GM19467 (cell line): ENCODE data around the gene SLC30A2.

Experiments
- ATAC-seq: cut with Tn5 transposase; IDR thresholded peaks from one replicate; pipeline ENCODE4 v1.9.1; 2021; ENCODE audit warnings: mild to moderate bottlenecking, moderate library complexity; ENCODE audit not compliant: unreplicated experiment

Gene SLC30A2

GRCh38 chr1:26025060-26025459 lies 20.9 kb downstream of the SLC30A2 start:
- ATAC-seq, result no peak

GRCh38 chr1:26023826-26024225 lies 22.1 kb downstream of the SLC30A2 start:
- ATAC-seq, result no peak

GRCh38 chr1:26023009-26023408 lies 22.9 kb downstream of the SLC30A2 start:
- no peak for ATAC-seq

DNA sequence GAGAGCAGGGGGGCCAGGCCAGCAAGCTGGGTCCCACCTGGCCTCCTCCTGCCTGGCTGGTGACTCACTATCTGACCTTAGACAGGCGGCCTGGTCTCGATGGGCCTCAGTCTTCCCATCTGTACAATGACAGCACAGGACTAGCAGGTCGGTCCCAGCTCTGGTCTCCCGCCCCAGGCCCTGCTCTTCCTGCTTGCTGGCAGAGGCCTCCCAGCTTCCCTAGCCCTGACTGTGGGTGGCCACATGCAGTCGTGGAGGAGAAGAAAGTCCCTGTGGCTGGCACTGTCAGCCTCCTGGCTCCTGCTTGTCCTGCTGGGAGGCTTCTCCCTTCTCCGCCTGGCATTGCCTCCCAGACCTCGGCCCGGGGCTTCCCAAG lies 23.5 kb downstream of the SLC30A2 start:
- no peak for ATAC-seq

- ATAC-seq, result no peak
Measured at GRCh38 chr1:26021647-26022403, 24.1 kb downstream of the SLC30A2 start, which contains the start of gene EXTL1. Gene EXTL1, plus strand, starts transcription at chr1:26021775. Its CDS starts 872 bp downstream, at chr1:26022647.

- ATAC-seq, result no peak
Measured at GRCh38 chr1:26020941-26021646, 24.8 kb downstream of the SLC30A2 start.

GRCh38 chr1:26020330-26020768 lies 25.6 kb downstream of the SLC30A2 start:
- ATAC-seq, result no peak

DNA sequence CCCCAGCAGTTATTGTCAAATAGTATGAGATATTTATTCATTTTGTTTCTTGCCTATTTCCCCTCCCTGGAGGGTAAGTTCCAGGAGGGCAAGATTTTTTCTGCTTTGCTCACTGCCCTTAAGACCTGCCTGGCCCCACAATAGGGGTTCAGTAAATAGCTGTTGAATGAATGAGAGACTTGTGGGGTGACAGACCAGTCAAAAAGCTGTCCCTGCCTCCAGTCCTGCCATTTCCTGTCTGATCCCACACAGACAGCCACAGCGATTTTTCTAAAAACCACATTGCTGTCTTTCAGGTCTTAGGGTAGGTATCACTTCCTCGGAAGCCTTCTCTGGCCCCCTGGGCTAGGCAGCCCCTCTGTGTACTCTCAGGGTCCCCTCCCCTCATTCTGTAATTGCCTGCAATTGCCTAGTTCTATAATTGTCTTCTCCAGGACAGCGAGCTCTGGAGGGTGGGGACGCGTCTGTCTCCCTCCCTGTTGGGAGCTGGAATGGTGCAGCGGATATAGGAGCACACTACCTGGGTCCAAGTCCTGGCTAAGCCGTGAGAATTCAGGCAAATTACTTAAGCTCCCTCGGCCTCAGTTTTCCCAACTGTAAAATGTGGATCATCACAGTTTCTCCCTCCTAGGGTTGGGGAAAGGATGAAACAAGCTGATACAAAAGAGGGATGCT lies 26.1 kb downstream of the SLC30A2 start:
- ATAC-seq, result no peak

DNA sequence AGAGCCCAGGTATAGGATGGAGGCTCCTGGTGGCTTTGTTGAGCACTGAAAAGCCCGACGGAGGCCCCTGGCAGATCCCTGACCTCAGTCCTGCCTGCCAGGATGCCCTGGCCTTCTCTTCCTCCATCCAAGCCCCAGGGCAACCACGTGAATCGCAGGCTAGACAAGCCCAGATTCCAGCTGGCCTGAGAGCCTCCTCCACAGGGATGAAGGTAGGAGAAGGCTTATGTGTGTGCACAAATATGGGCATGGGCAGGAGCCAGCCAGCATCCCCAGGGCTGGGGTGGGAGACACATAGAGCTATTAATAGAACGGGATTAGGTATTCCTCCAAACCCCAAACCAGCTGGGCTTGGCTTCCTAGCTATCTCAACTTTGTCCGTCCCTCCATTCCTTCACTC lies 28.3 kb downstream of the SLC30A2 start:
- no peak for ATAC-seq

- ATAC-seq, result no peak
Measured at GRCh38 chr1:26016953-26017545, 28.9 kb downstream of the SLC30A2 start.

DNA sequence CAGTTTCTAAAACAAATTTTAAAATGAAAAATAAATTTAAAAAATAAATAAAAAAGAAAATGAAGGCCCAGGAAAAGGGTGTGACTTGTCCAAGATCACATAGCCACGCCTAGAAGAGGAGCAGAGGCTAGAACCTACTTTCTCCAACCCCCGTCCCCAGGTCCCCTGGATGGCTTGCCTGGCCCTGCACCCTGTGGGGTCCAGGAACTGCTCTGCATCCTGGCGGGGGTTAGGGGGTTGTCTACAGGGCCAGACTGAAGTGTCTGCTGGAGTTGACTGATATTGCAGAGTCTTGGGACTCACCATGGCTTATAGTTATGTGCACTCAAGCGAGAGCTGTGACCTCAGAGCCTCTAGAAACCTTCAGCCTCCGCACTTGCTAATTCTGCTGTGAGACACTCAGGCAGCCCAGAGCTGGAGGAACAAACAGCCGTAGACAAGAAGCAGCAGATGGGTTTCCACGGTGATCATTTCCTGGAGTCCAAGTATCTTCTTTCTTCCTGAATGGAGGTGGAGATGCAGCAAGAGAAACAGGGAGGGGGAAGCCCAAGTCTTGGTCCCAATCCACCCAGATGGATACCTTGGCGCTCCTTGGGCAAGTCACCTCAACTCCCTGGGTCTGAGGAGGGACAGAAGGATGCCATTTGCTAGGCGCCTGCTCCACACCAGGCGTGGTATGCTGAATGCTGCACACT lies 29.5 kb downstream of the SLC30A2 start:
- no peak for ATAC-seq

GRCh38 chr1:26015358-26015757 lies 30.6 kb downstream of the SLC30A2 start:
- ATAC-seq, result no peak

- ATAC-seq, result no peak
Measured at GRCh38 chr1:26014179-26014578, 31.7 kb downstream of the SLC30A2 start.

DNA sequence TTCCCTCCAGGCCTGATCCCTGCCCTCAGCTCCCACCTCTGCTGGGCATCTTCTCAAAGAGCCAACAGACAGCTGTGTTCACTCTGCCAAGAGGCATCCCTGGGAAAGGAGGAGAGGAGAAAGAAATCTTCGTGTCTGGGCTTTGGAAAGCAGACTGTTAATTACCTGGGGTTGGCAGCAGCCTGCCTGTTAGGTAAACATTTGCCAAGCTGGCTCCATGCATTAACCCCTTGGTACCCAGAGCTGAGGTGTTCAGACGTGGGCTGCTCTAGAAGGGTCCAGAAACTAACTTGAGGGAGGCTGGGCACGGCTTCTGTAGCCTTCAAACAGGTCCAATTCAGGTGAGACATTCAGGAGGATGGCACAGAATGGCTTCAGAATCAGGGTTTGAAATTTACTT lies 33.1 kb downstream of the SLC30A2 start:
- no peak for ATAC-seq

DNA sequence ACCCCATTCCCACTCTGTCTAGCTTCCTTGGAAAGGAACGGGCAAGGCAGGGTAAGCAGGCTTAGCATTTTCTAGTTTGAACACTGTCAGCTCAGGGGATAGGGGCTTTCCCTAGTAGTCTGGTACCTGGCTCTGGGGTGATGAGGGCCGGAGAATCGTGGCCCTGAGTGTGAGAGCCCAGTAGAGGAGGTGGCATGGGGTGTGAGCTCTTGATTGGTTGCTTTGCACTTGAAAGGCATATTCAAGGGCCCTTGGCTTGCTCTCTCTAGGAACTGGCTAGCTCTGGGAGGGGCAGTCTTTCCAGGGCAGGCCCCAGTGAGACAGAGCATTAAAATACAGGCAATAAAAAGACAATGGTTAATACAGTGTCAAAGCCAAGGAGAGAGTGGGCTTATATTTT lies 35.1 kb downstream of the SLC30A2 start:
- ATAC-seq, result no peak

DNA sequence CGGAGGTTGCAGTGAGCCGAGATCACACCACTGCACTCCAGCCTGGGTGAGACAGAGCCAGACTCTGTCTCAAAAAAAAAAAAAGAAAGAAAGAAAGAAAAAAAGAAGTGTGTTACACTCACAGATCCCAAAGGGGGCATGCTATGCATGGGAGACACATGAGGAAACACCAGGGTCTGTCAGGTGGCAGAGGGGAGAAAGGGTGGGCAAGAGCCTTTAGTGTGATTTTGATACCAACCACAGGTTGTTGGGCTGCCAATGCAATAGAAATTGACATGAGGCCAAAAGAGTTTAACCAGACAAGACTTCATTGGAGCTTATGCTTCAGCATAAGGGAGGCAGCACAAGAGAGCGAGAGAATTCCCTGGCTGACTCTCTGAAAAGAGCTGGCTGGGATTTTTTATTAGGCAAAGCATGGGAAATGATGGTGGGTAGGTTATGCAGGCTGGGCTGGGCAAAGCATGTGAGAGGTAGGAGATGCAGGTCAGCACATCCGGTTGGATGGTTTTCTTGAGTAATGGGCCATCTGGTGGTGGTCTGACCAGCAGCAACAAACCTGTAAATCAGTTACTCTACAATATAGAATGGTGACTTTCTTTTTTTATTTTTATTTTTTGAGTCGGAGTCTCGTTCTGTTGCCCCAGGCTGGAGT lies 36.0 kb downstream of the SLC30A2 start:
- no peak for ATAC-seq

DNA sequence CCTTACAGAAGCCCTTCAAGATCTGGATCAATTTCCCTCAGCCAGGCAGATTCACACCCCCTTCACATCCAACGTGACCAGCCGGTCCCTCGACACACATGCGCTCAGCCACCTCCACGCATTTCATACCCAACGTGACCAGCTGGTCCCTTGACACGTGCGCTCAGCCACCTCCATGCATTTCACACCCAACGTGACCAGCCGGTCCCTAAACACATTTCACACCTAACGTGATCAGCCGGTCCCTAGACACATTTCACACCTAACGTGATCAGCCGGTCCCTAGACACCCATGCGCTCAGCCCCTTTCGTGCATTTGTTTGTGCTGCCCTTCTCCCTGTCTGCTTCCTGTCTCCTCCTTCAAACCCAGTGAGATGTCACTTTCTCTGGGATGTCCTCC lies 39.2 kb downstream of the SLC30A2 start:
- ATAC-seq, result no peak

DNA sequence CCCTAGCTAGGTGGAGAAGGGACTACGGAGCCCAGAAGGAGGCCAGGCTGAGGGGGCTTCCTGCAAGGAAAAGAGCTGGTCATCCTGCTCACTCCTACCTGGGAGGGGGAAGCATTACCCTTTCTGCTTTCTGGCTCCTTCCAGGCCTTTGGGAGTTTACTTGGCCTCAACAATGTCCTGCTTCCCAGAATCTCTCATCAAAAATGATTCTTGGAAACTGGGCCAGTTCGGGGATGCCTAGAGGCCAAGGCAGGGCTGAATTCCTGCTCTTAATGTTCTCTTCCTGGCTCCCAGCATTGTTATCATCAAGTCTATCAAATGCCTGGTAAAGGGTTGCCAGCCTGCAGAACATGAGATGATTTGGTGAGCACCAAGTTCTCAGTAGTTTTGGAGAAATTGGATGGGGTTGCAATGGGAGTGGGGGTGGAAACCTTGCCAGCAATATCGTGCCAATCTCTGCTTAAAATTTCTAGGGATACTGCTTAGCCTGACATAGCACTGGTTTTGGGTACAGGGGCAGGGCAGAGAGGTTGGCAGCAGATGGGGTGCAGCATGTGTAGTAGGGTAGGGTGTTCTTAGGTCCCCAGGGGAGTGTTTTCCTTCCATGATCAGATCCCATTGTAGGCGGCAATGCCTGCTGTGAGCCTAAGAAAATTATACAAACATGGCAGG lies 40.3 kb downstream of the SLC30A2 start:
- ATAC-seq, result no peak

GRCh38 chr1:26003756-26004155 lies 42.2 kb downstream of the SLC30A2 start:
- ATAC-seq, result no peak

GRCh38 chr1:26003262-26003661 lies 42.7 kb downstream of the SLC30A2 start:
- ATAC-seq, result no peak
